HUES48 (cell line): ENCODE results near the gene C1QA.

Experiments used
- H3K27ac ChIP-seq: one replicate; pipeline ENCODE4 v1.7.0; 2013; ENCODE audit warnings: low read depth, low read length, inconsistent platforms
- H3K27me3 ChIP-seq: 2 replicates; pipeline ENCODE4 v1.6.1; 2013; ENCODE audit warnings: mild to moderate bottlenecking, low read length; ENCODE audit not compliant: control insufficient read depth, insufficient read depth
- H3K36me3 ChIP-seq: 2 replicates; pipeline ENCODE4 v1.6.1; 2013; ENCODE audit warnings: low read length; ENCODE audit not compliant: control insufficient read depth, insufficient read depth
- H3K4me1 ChIP-seq: 2 replicates; pipeline ENCODE4 v1.6.1; 2013; ENCODE audit warnings: mild to moderate bottlenecking, low read length; ENCODE audit not compliant: control insufficient read depth, insufficient read depth
- H3K4me3 ChIP-seq: 2 replicates; pipeline ENCODE4 v1.5.1; 2013; ENCODE audit warnings: mild to moderate bottlenecking, low read depth, low read length
- H3K9ac ChIP-seq: 2 replicates; pipeline ENCODE4 v1.6.1; 2013; ENCODE audit warnings: mild to moderate bottlenecking, low read depth, low read length, moderate library complexity
- H3K9me3 ChIP-seq: 2 replicates; pipeline ENCODE4 v1.6.1; 2013; ENCODE audit warnings: low read length; ENCODE audit not compliant: control insufficient read depth, insufficient read depth

C1QA gene, protein sequence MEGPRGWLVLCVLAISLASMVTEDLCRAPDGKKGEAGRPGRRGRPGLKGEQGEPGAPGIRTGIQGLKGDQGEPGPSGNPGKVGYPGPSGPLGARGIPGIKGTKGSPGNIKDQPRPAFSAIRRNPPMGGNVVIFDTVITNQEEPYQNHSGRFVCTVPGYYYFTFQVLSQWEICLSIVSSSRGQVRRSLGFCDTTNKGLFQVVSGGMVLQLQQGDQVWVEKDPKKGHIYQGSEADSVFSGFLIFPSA

DNA sequence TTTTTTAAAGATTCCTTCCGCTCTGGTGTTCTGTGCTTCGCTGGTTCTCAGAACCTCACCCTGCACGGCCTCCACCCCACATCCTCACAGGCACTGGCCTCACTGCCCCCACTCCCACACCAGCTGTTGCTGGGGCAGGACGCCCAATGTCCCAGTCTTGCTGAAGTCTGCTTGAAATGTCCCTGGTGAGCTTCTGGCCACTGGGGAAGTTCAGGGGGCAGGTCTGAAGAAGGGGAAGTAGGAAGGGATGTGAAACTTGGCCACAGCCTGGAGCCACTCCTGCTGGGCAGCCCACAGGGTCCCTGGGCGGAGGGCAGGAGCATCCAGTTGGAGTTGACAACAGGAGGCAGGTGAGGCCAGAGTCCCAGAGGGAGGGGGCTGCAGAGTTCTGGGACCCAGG lies at the start of gene C1QA:
C1QA (plus strand) TSS at position 276 of the 400 bp plus-strand sequence. CDS start 989 bp downstream, outside the sequence.
- H3K4me1 ChIP-seq = peaks cover 8% of the 10 kb centered on the region
- no peak within 1 kb of the TSS for H3K4me3 ChIP-seq
- no peaks in the 10 kb centered on the region for H3K27me3 ChIP-seq
- no peak within 1 kb of the TSS for H3K9ac ChIP-seq
- H3K36me3 ChIP-seq = no peaks in the 10 kb centered on the region
- H3K27ac ChIP-seq = no peak within 1 kb of the TSS
- H3K9me3 ChIP-seq = 0 out of 2 replicates have a peak, but pooled peaks cover 6% of the 10 kb centered on the region

DNA sequence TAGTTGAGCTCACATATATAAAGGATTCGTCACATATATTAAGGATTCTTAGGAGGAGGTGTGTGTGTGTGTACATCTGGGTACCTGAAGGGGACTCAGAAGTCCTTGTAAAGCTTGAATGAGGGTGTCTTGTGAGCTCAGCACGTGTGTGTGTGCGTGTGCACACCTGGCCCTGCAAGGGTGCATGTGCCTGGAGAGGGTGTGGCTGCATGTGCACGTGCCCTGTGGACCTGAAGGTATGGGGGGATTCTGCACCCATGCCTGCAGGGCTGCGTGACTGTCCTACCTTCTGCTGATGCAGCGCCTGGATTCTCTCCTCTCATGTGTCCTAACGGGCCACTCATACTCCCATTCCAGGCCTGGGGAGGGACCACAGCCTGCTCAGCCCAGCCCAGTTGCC lies 49.2 kb upstream of the C1QA start:
- no peaks in the 10 kb centered on the region for H3K27me3 ChIP-seq

DNA sequence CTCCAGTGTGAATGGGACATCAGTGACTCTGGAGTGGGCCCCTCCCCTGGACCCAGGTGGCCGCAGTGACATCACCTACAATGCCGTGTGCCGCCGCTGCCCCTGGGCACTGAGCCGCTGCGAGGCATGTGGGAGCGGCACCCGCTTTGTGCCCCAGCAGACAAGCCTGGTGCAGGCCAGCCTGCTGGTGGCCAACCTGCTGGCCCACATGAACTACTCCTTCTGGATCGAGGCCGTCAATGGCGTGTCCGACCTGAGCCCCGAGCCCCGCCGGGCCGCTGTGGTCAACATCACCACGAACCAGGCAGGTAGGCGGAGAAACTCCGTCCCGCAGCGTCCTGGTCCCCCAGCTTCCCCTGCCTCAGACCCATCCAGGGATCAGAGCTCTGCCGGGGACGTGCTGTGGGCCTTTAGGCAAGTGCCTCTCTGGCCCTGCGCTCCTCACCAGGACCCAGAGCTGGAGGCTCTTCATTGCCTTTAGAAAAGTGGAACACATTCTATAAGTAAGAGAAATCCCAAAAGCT lies 47.5 kb upstream of the C1QA start:
- no peaks in the 10 kb centered on the region for H3K27me3 ChIP-seq
- H3K36me3 ChIP-seq = no peaks in the 10 kb centered on the region
- no peak overlapping the region for H3K27ac ChIP-seq
- H3K4me3 ChIP-seq = no peak overlapping the region
- H3K9ac ChIP-seq = no peak overlapping the region
- H3K4me1 ChIP-seq = 0 out of 2 replicates have a peak, but pooled peaks cover 3% of the 10 kb centered on the region
- H3K9me3 ChIP-seq = no peaks in the 10 kb centered on the region

More for the DNA sequence above, 49.2 kb upstream of the C1QA start:
- no peak overlapping the region for H3K27ac ChIP-seq
- no peak overlapping the region for H3K4me3 ChIP-seq
- no peaks in the 10 kb centered on the region for H3K9me3 ChIP-seq
- no peak overlapping the region for H3K9ac ChIP-seq
- no peaks in the 10 kb centered on the region for H3K36me3 ChIP-seq
- H3K4me1 ChIP-seq = 0 out of 2 replicates have a peak, but pooled peaks cover 4% of the 10 kb centered on the region

DNA sequence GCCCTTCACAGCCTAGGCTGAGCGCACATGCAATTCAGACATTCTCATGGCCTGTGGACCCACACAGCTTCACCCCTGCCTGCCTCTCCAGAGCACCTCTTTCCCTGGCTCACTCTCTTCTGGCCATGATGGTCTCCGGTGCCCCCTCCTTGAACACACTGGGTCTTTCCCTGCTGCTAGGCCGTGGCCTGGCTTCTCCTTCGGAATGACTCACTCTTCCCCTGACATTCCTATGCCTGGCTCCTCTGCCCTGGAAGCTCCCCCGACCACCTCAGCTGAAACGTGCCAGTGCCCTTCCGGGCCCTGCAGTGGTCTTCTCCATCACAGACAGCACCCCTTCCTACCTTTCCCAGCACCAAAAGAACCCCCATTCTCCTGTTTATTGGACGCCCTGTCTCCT lies 44.9 kb upstream of the C1QA start:
- H3K4me3 ChIP-seq = no peak overlapping the region
- no peak overlapping the region for H3K9ac ChIP-seq
- H3K36me3 ChIP-seq = no peaks in the 10 kb centered on the region
- H3K27me3 ChIP-seq = no peaks in the 10 kb centered on the region
- no peak overlapping the region for H3K27ac ChIP-seq
- H3K9me3 ChIP-seq = no peaks in the 10 kb centered on the region
- no peaks in the 10 kb centered on the region for H3K4me1 ChIP-seq

DNA sequence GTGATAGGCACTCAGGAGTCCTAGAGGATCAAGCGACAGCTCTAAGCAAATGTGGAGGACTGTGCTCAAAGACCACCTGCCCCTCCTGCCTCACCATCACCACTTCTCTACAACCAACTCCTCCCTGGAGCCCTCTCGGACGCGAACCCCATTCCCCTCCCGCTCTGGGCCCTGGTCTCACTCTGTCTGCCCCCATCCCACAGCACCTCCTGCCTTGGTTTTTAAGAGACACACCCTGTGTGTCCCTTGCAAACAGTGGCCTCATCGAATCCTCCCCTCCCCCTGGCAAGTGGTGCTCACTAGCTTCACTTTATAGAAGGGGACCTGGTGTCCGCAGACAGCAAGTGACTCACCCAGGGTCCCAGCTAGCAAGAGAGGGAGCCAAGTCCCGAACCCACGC lies 44.4 kb upstream of the C1QA start:
- no peaks in the 10 kb centered on the region for H3K36me3 ChIP-seq
- H3K4me3 ChIP-seq = no peak overlapping the region
- H3K9ac ChIP-seq = no peak overlapping the region
- H3K27me3 ChIP-seq = no peaks in the 10 kb centered on the region
- no peak overlapping the region for H3K27ac ChIP-seq
- no peaks in the 10 kb centered on the region for H3K9me3 ChIP-seq
- H3K4me1 ChIP-seq = no peaks in the 10 kb centered on the region

DNA sequence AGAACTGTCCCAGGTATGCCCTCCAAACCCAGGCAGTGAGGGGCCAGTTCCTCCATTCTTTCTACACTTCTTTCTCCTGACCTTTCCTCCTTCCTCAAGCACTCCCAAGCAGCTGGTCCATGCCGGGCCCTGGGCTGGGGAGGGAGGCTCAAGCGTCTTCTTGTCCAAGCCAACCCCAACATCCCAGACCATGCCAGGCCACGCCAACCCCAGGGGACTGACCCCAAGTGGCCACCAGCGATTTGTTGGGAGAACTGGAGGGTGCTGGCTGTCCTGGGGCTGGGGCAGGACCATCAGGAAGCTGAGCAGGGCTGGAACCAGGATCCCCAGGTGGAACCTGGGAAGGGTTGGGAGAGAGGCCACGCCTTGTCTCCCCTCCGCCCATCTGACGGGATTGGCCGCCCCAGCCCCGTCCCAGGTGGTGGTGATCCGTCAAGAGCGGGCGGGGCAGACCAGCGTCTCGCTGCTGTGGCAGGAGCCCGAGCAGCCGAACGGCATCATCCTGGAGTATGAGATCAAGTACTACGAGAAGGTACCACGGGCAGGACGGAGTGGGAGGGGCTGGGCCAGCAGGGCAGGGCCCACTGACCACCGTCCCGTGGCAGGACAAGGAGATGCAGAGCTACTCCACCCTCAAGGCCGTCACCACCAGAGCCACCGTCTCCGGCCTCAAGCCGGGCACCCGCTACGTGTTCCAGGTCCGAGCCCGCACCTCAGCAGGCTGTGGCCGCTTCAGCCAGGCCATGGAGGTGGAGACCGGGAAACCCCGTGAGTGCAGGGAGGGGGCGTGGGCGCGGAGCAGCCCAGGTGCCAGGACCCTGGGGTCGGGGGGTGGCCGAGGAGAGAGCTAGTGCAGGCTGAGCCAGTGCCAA lies 43.3 kb upstream of the C1QA start:
- Histone ChIP-seq H3K9ac (no peak overlapping the region), H3K4me3 (peak overlapping the region; percentile 39; the same call in 1 of the 2 replicates), H3K36me3 (no peaks in the 10 kb centered on the region), H3K27ac (no peak overlapping the region), H3K27me3 (no peaks in the 10 kb centered on the region), H3K4me1 (no peaks in the 10 kb centered on the region), H3K9me3 (no peaks in the 10 kb centered on the region)

DNA sequence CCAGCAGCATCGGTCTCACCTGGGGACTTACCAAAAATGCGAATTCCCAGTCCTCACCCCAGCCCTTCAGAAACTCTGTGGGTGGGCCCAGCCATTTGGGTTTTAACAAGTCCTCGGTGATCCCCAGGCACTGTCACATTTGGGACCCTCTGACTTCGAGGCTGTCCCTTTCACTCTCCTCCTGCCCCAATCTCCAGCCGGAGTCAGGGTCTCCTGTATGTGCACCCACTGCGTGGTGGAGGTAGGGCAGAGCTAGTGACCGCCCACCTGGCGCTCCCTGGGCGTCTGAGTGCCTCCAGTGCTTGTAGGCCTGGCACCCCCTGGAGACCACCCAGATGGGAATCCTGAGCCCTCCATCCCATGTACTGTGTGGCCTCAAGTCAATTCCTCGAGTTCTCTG lies 42.0 kb upstream of the C1QA start:
- Histone ChIP-seq H3K27me3 (no peaks in the 10 kb centered on the region), H3K4me1 (no peaks in the 10 kb centered on the region), H3K9me3 (no peaks in the 10 kb centered on the region), H3K27ac (no peak overlapping the region), H3K9ac (no peak overlapping the region), H3K36me3 (no peaks in the 10 kb centered on the region), H3K4me3 (no peak overlapping the region)

DNA sequence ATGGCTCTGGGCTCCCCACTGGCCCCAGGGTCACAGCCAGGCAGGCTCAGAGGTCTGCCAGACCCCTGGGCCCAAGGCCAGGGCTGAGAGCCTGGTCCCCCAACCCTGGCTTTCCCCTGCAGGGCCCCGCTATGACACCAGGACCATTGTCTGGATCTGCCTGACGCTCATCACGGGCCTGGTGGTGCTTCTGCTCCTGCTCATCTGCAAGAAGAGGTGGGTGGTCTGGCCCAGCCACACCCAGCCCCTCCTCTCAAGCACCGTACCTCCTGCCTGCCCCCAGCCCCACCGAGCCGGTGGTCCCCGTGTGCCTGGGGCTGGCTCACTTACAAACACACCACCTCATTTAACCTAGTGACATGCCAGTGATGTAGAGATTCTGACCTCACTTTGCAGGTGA lies 41.3 kb upstream of the C1QA start:
- no peak overlapping the region for H3K9ac ChIP-seq
- H3K4me3 ChIP-seq = no peak overlapping the region
- no peaks in the 10 kb centered on the region for H3K9me3 ChIP-seq
- no peaks in the 10 kb centered on the region for H3K36me3 ChIP-seq
- H3K4me1 ChIP-seq = no peaks in the 10 kb centered on the region
- no peak overlapping the region for H3K27ac ChIP-seq
- no peaks in the 10 kb centered on the region for H3K27me3 ChIP-seq

DNA sequence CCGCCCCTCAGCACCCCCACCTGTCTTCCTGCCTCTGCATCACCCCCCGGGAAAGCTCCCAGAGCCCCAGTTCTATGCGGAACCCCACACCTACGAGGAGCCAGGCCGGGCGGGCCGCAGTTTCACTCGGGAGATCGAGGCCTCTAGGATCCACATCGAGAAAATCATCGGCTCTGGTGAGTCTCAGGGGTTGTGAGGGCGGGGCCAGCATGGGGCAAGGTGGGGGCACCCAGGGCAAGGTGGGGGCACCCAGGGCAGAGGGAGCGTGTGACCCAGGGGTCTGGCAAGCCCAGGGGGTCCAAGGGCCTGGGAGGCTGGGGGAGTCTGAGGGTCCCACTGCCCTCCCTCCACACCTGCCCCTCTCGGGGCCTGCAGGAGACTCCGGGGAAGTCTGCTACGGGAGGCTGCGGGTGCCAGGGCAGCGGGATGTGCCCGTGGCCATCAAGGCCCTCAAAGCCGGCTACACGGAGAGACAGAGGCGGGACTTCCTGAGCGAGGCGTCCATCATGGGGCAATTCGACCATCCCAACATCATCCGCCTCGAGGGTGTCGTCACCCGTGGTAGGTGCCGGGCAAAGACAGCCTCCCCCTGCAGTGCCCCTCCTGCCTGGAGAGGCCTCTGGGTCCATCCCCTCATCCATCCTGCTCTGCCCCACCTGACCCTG lies 39.0 kb upstream of the C1QA start:
- H3K27me3 ChIP-seq = no peaks in the 10 kb centered on the region

DNA sequence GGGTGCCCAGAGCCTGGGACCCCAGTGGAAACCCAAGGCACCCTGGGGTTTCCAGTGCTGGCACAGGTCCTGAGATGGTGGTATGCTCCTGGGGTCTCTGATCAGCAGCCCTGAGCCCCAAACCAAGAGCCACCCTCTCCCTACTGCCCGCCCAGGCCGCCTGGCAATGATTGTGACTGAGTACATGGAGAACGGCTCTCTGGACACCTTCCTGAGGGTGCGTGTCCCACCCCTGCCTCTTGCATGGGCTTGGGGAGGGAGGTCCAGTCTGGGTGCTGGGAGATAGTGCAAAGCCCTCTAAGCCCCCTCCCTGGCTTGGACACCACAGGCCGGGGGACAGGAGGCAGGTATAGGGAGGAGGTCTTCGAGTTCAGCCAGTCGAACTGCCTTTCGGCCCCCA lies 38.4 kb upstream of the C1QA start:
- H3K4me1 ChIP-seq = no peaks in the 10 kb centered on the region
- no peaks in the 10 kb centered on the region for H3K27me3 ChIP-seq
- no peak overlapping the region for H3K27ac ChIP-seq
- H3K36me3 ChIP-seq = no peaks in the 10 kb centered on the region
- H3K9ac ChIP-seq = no peak overlapping the region
- no peak overlapping the region for H3K4me3 ChIP-seq
- no peaks in the 10 kb centered on the region for H3K9me3 ChIP-seq

More for the DNA sequence above, 39.0 kb upstream of the C1QA start:
- Histone ChIP-seq H3K27ac (no peak overlapping the region), H3K36me3 (no peaks in the 10 kb centered on the region), H3K9me3 (no peaks in the 10 kb centered on the region), H3K4me3 (no peak overlapping the region), H3K9ac (no peak overlapping the region), H3K4me1 (no peaks in the 10 kb centered on the region)
